Mesenchymal stem cell (in vitro differentiated cells and primary cell): ENCODE results near the gene SIRPB1.
A peak's percentile ranks its signal among the peaks of the same experiment; 100 is the strongest.

Experiments
- DNase-seq: peaks from one replicate; pipeline ENCODE4 v3.0.0-alpha.2; 2013
- H2AFZ ChIP-seq: one replicate; pipeline ENCODE4 v1.6.1; 2013; ENCODE audit warnings: low read depth, mild to moderate bottlenecking, control low read depth, inconsistent platforms, low read length, moderate library complexity
- H2AK5ac ChIP-seq: 2 replicates; pipeline ENCODE4 v1.6.1; 2013; ENCODE audit warnings: low read length, moderate library complexity, mild to moderate bottlenecking, inconsistent platforms; ENCODE audit not compliant: severe bottlenecking
- H2BK120ac ChIP-seq: one replicate; pipeline ENCODE4 v1.6.1; 2013; ENCODE audit warnings: low read depth, mild to moderate bottlenecking, inconsistent platforms, low read length, moderate library complexity
- H2BK12ac ChIP-seq, 2 experiments: one replicate each; pipeline ENCODE4 v1.6.1; 2013; ENCODE audit warnings: inconsistent platforms in 2 of 2, low read length in 2 of 2, mild to moderate bottlenecking in 2 of 2, moderate library complexity in 2 of 2, control low read depth in 1 of 2
- H2BK15ac ChIP-seq: one replicate; pipeline ENCODE4 v1.6.1; 2013; ENCODE audit warnings: mild to moderate bottlenecking, low read depth, inconsistent platforms; ENCODE audit not compliant: poor library complexity, severe bottlenecking
- H2BK5ac ChIP-seq: 2 replicates; pipeline ENCODE4 v1.6.1; 2013; ENCODE audit warnings: low read depth, mild to moderate bottlenecking, low read length, control low read depth, inconsistent platforms; ENCODE audit not compliant: poor library complexity, severe bottlenecking
- H3K14ac ChIP-seq, 2 experiments: one replicate each; pipeline ENCODE4 v1.6.1; 2013; ENCODE audit warnings: inconsistent platforms in 2 of 2, low read length in 2 of 2, control low read depth in 1 of 2, mild to moderate bottlenecking in 1 of 2, moderate library complexity in 1 of 2
- H3K18ac ChIP-seq, 2 experiments: one replicate each; pipeline ENCODE4 v1.6.1; 2013; ENCODE audit warnings: inconsistent platforms in 2 of 2, low read length in 2 of 2, control low read depth in 1 of 2, low read depth in 1 of 2, mild to moderate bottlenecking in 1 of 2
- H3K23ac ChIP-seq, 2 experiments: one replicate each; pipeline ENCODE4 v1.6.1; 2013; ENCODE audit warnings: inconsistent platforms in 2 of 2, low read length in 2 of 2, mild to moderate bottlenecking in 2 of 2, moderate library complexity in 2 of 2, control low read depth in 1 of 2
- H3K27ac ChIP-seq: 2 replicates; pipeline ENCODE4 v1.5.1; 2013; ENCODE audit warnings: mild to moderate bottlenecking, moderate library complexity, low read length, control low read depth, inconsistent platforms; ENCODE audit not compliant: poor library complexity, severe bottlenecking
- H3K27me3 ChIP-seq, 2 experiments: 2 replicates each; pipeline versions ENCODE4 v1.6.1 to v1.7.0; 2013; ENCODE audit warnings: low read length in 2 of 2, mild to moderate bottlenecking in 2 of 2, moderate library complexity in 2 of 2, control low read depth in 1 of 2, inconsistent platforms in 1 of 2; ENCODE audit not compliant: control insufficient read depth in 1 of 2, insufficient read depth in 1 of 2
- H3K36me3 ChIP-seq, 2 experiments: 2 replicates each; pipeline versions ENCODE4 v1.6.1 to v1.7.0; 2013; ENCODE audit warnings: low read length in 2 of 2, control low read depth in 1 of 2, inconsistent platforms in 1 of 2, low read depth in 1 of 2, mild to moderate bottlenecking in 1 of 2; ENCODE audit not compliant: insufficient read depth in 2 of 2, control insufficient read depth in 1 of 2
- H3K4ac ChIP-seq, 2 experiments: one replicate each; pipeline ENCODE4 v1.6.1; 2013; ENCODE audit warnings: inconsistent platforms in 2 of 2, low read length in 2 of 2, mild to moderate bottlenecking in 2 of 2, moderate library complexity in 2 of 2, control low read depth in 1 of 2, low read depth in 1 of 2
- H3K4me1 ChIP-seq: 2 replicates; pipeline ENCODE4 v1.6.1; 2013; ENCODE audit warnings: low read depth, low read length, control low read depth; ENCODE audit not compliant: control insufficient read depth, insufficient read depth
- H3K4me2 ChIP-seq: 2 replicates; pipeline ENCODE4 v1.6.1; 2013; ENCODE audit warnings: low read length, mild to moderate bottlenecking, inconsistent platforms; ENCODE audit not compliant: poor library complexity, severe bottlenecking
- H3K4me3 ChIP-seq, 2 experiments: 2 replicates each; pipeline versions ENCODE4 v1.5.1 to v1.7.0; 2013; ENCODE audit warnings: low read length in 2 of 2, mild to moderate bottlenecking in 2 of 2, control low read depth in 1 of 2, low read depth in 1 of 2; ENCODE audit not compliant: insufficient read depth in 1 of 2
- H3K79me1 ChIP-seq: replicated peaks from 2 replicates; pipeline ENCODE4 v1.6.1; 2013; ENCODE audit warnings: mild to moderate bottlenecking, control low read depth, low read length, inconsistent platforms; ENCODE audit not compliant: poor library complexity, severe bottlenecking
- H3K9ac ChIP-seq: 2 replicates; pipeline ENCODE4 v1.7.0; 2013; ENCODE audit warnings: mild to moderate bottlenecking, low read length, moderate library complexity
- H3K9me3 ChIP-seq: 2 replicates; pipeline ENCODE4 v1.7.0; 2013; ENCODE audit warnings: mild to moderate bottlenecking, low read length; ENCODE audit not compliant: control insufficient read depth
- H4K8ac ChIP-seq: one replicate; pipeline ENCODE4 v1.6.1; 2013; ENCODE audit warnings: inconsistent platforms, mild to moderate bottlenecking, low read length, moderate library complexity
- H4K91ac ChIP-seq: one replicate; pipeline ENCODE4 v1.6.1; 2013; ENCODE audit warnings: mild to moderate bottlenecking, low read length, inconsistent platforms
- WGBS: methylation state at CpG from one replicate; pipeline ENCODE4 v1.1.7; 2013; ENCODE audit warnings: mixed read lengths; 5-methylcytosine and 5-hydroxymethylcytosine counted together

SIRPB1 gene

DNA sequence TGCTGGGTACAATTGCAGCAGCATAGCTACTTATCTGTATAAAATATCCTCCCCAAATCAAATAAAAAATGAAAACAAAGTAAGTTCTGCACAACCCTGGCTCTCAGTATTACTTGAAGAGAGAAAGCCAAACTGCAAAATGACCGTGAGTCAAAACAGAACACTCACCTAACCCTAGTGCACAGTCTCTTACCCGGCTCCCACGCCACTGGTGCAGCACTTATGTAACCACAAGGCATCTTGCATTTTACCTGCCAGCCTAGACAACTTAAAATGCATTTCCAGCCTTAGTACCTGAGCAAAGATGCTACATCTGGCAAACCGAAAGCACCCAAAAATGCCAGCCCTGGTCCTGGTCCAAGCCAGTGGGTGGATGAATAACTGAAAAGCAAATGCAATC is 12.4 kb upstream of the SIRPB1 start:
- no peak overlapping the region for H2BK15ac ChIP-seq
- no peak overlapping the region for H3K14ac ChIP-seq
- H3K79me1 ChIP-seq, result no peaks in the 10 kb centered on the region
- H3K9ac ChIP-seq, result no peak overlapping the region
- no peak overlapping the region for H3K4me2 ChIP-seq
- no peak overlapping the region for H3K23ac ChIP-seq
- H3K27me3 ChIP-seq, result peaks cover 0 to 36% of the 10 kb centered on the region in 2 experiments
- no peak overlapping the region for H3K27ac ChIP-seq
- H2BK12ac ChIP-seq, result no peak overlapping the region
- H3K36me3 ChIP-seq, result no peaks in the 10 kb centered on the region
- 69% methylated on average over 4 of the region's 4 CpGs for WGBS
- no peak overlapping the region for H3K18ac ChIP-seq
- no peak overlapping the region for H3K4ac ChIP-seq
- no peak overlapping the region for H2AK5ac ChIP-seq
- H2BK5ac ChIP-seq, result no peak overlapping the region
- H3K9me3 ChIP-seq, result no peaks in the 10 kb centered on the region
- peaks cover 12% of the 10 kb centered on the region for H3K4me1 ChIP-seq
- DNase-seq, result no peak
- no peak overlapping the region for H3K4me3 ChIP-seq
- H4K8ac ChIP-seq, result no peak overlapping the region
- no peak overlapping the region for H4K91ac ChIP-seq
- H2AFZ ChIP-seq, result no peak overlapping the region
- no peak overlapping the region for H2BK120ac ChIP-seq

- H2AFZ ChIP-seq, result no peak overlapping the region
- H3K4me3 ChIP-seq, result no peak overlapping the region
- H3K4me2 ChIP-seq, result no peak overlapping the region
- H2AK5ac ChIP-seq, result peak overlapping the region; percentile 24
- no peak overlapping the region for H2BK12ac ChIP-seq
- H2BK5ac ChIP-seq, result no peak overlapping the region
- no peak overlapping the region for H3K9ac ChIP-seq
- H3K14ac ChIP-seq, result no peak overlapping the region
- H3K27me3 ChIP-seq, result peaks cover 0 to 35% of the 10 kb centered on the region in 2 experiments
- DNase-seq, result no peak
- peaks cover 9% of the 10 kb centered on the region for H3K4me1 ChIP-seq
- H4K91ac ChIP-seq, result no peak overlapping the region
- H3K79me1 ChIP-seq, result no peaks in the 10 kb centered on the region
- H2BK15ac ChIP-seq, result no peak overlapping the region
- H3K9me3 ChIP-seq, result no peaks in the 10 kb centered on the region
- no peak overlapping the region for H3K27ac ChIP-seq
- H2BK120ac ChIP-seq, result no peak overlapping the region
- no peak overlapping the region for H3K23ac ChIP-seq
- no peak overlapping the region for H3K4ac ChIP-seq
- WGBS, result 52% methylated on average over 9 of the region's 9 CpGs
- H3K18ac ChIP-seq, result no peak overlapping the region
- H4K8ac ChIP-seq, result no peak overlapping the region
- no peaks in the 10 kb centered on the region for H3K36me3 ChIP-seq
Observed at GRCh38 chr20:1631309-1632151, 11.7 kb upstream of the SIRPB1 start.

DNA sequence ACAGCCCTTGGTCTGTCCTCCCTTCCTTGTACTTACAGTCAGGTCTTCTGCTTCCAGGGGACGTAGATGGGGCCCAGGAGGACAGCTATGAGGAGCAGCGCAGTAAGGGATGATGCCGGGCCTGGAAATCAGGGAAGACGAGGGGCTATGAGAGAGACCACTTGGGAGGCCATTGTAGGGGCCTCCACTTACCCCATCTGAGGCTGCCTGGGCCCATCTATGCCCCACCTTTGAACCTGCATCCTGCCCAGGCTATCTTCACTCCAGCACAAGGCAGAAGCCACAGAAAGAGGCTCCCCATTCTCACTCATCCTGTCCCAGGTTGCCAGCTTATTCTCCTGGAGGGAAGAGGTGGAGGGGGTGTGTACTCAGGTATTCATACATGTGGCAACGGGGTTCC is 10.4 kb upstream of the SIRPB1 start:
- H2BK15ac ChIP-seq, result no peak overlapping the region
- DNase-seq, result no peak
- H2AK5ac ChIP-seq, result no peak overlapping the region
- H2BK120ac ChIP-seq, result no peak overlapping the region
- H3K4ac ChIP-seq, result no peak overlapping the region
- WGBS, result 57% methylated on average over 5 of the region's 5 CpGs
- no peak overlapping the region for H4K8ac ChIP-seq
- no peaks in the 10 kb centered on the region for H3K79me1 ChIP-seq
- H3K27me3 ChIP-seq, result peaks cover 0 to 41% of the 10 kb centered on the region in 2 experiments
- no peak overlapping the region for H2AFZ ChIP-seq
- no peak overlapping the region for H3K9ac ChIP-seq
- no peak overlapping the region for H3K23ac ChIP-seq
- no peak overlapping the region for H3K4me2 ChIP-seq
- H3K36me3 ChIP-seq, result no peaks in the 10 kb centered on the region
- no peak overlapping the region for H4K91ac ChIP-seq
- H3K9me3 ChIP-seq, result no peaks in the 10 kb centered on the region
- no peak overlapping the region for H3K27ac ChIP-seq
- peaks cover 2% of the 10 kb centered on the region for H3K4me1 ChIP-seq
- no peak overlapping the region for H3K18ac ChIP-seq
- H2BK5ac ChIP-seq, result no peak overlapping the region
- H3K4me3 ChIP-seq, result no peak overlapping the region
- no peak overlapping the region for H2BK12ac ChIP-seq
- no peak overlapping the region for H3K14ac ChIP-seq

DNA sequence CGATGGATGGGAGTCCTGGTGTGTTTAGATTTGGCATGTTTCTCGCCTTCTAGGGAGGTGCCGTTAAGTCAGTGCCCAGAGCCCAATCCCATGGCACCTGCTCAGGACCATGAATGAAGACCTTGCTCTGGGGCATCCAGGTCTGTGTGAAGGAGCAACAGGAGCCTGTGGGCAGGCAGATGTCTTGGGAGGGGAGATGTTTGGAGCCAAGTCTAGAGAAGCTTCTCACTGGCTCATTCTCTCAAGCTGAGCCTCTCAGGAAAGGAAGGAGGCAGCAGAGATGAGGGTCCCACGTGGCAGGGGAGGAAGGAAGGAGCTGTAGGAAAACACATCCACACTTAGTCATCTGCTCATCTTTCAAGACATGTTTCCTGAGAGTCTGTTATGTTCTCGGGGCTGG is 9.5 kb upstream of the SIRPB1 start:
- H3K9me3 ChIP-seq, result no peaks in the 10 kb centered on the region
- no peak for DNase-seq
- H2BK15ac ChIP-seq, result no peak overlapping the region
- H3K4me2 ChIP-seq, result no peak overlapping the region
- no peaks in the 10 kb centered on the region for H3K79me1 ChIP-seq
- H3K27ac ChIP-seq, result no peak overlapping the region
- no peak overlapping the region for H3K23ac ChIP-seq
- no peak overlapping the region for H2BK12ac ChIP-seq
- no peaks in the 10 kb centered on the region for H3K36me3 ChIP-seq
- H3K14ac ChIP-seq, result no peak overlapping the region
- no peak overlapping the region for H2BK120ac ChIP-seq
- H3K4me1 ChIP-seq, result peaks cover 2% of the 10 kb centered on the region
- H2AFZ ChIP-seq, result no peak overlapping the region
- no peak overlapping the region for H4K91ac ChIP-seq
- no peak overlapping the region for H3K9ac ChIP-seq
- H2AK5ac ChIP-seq, result no peak overlapping the region
- no peak overlapping the region for H2BK5ac ChIP-seq
- WGBS, result 81% methylated on average over 4 of the region's 5 CpGs
- H3K27me3 ChIP-seq, result peaks cover 0 to 41% of the 10 kb centered on the region in 2 experiments
- H3K18ac ChIP-seq, result no peak overlapping the region
- no peak overlapping the region for H3K4me3 ChIP-seq
- no peak overlapping the region for H3K4ac ChIP-seq
- no peak overlapping the region for H4K8ac ChIP-seq
